ENCODE results near the gene ZDHHC17. TPM values are rescaled to one million over a fixed set of nuclear protein-coding genes. Genes with fewer than 3 reads are reported as not detected.

ZDHHC17 gene
- total RNA-seq, 2 experiments from 2014 or later, result 31.7 to 37.4 TPM

GRCh38 chr12:76811976-76812375 lies 48.1 kb downstream of the ZDHHC17 start:
- Mint-ChIP-seq H3K36me3 (no peaks in the 10 kb centered on the region), H3K9me3 (no peaks in the 10 kb centered on the region), H3K27ac (no peak overlapping the region), H3K4me1 (no peaks in the 10 kb centered on the region), H3K4me3 (no peak overlapping the region), H3K27me3 (no peaks in the 10 kb centered on the region)
- DNase-seq, result no peak
- ATAC-seq (ENCODE audit: low read depth), result no peak
- POLR2A ChIA-PET, result no interaction called here

GRCh38 chr12:76813265-76813664 lies 49.4 kb downstream of the ZDHHC17 start:
- H3K4me3 Mint-ChIP-seq, result no peak overlapping the region
- H3K27me3 Mint-ChIP-seq, result no peaks in the 10 kb centered on the region
- H3K4me1 Mint-ChIP-seq, result no peaks in the 10 kb centered on the region
- H3K9me3 Mint-ChIP-seq, result no peaks in the 10 kb centered on the region
- DNase-seq, result no peak
- no peak for ATAC-seq (ENCODE audit: low read depth)
- H3K27ac Mint-ChIP-seq, result no peak overlapping the region
- no peaks in the 10 kb centered on the region for H3K36me3 Mint-ChIP-seq
- POLR2A ChIA-PET, result no interaction called here

- Mint-ChIP-seq H3K4me3 (no peak overlapping the region), H3K9me3 (no peaks in the 10 kb centered on the region), H3K4me1 (no peaks in the 10 kb centered on the region), H3K27ac (no peak overlapping the region), H3K27me3 (no peaks in the 10 kb centered on the region), H3K36me3 (no peaks in the 10 kb centered on the region)
- no peak for DNase-seq
- POLR2A ChIA-PET, result no interaction called here
- no peak for ATAC-seq (ENCODE audit: low read depth)
These were observed 50.1 kb downstream of the ZDHHC17 start for GRCh38 chr12:76813972-76814371.

- Mint-ChIP-seq H3K27ac (no peak overlapping the region), H3K4me3 (no peak overlapping the region), H3K4me1 (no peaks in the 10 kb centered on the region), H3K36me3 (peaks cover 3% of the 10 kb centered on the region), H3K9me3 (no peaks in the 10 kb centered on the region), H3K27me3 (no peaks in the 10 kb centered on the region)
- ATAC-seq (ENCODE audit: low read depth) (no peak), DNase-seq (no peak)
- POLR2A ChIA-PET, result no interaction called here
These were observed 57.1 kb downstream of the ZDHHC17 start for GRCh38 chr12:76820888-76821482.

- ATAC-seq (ENCODE audit: low read depth), result no peak
- no peak for DNase-seq
- Mint-ChIP-seq H3K27ac (no peak overlapping the region), H3K9me3 (no peaks in the 10 kb centered on the region), H3K27me3 (no peaks in the 10 kb centered on the region), H3K4me3 (no peak overlapping the region), H3K4me1 (no peaks in the 10 kb centered on the region), H3K36me3 (peaks cover 19% of the 10 kb centered on the region)
- POLR2A ChIA-PET, result no interaction called here
These were observed 66.5 kb downstream of the ZDHHC17 start for GRCh38 chr12:76830436-76830835.

GRCh38 chr12:76836633-76837032 lies 72.7 kb downstream of the ZDHHC17 start:
- Mint-ChIP-seq H3K4me1 (no peaks in the 10 kb centered on the region), H3K27me3 (no peaks in the 10 kb centered on the region), H3K4me3 (no peak overlapping the region), H3K27ac (no peak overlapping the region), H3K36me3 (peaks cover 6% of the 10 kb centered on the region), H3K9me3 (no peaks in the 10 kb centered on the region)
- ATAC-seq (ENCODE audit: low read depth) (no peak), DNase-seq (no peak)
- POLR2A ChIA-PET, result no interaction called here

- Mint-ChIP-seq H3K36me3 (peaks cover 19% of the 10 kb centered on the region), H3K4me1 (no peaks in the 10 kb centered on the region), H3K27ac (no peak overlapping the region), H3K4me3 (no peak overlapping the region), H3K27me3 (no peaks in the 10 kb centered on the region), H3K9me3 (no peaks in the 10 kb centered on the region)
- POLR2A ChIA-PET, result no interaction called here
- no peak for DNase-seq
- no peak for ATAC-seq (ENCODE audit: low read depth)
These were observed 83.3 kb downstream of the ZDHHC17 start for GRCh38 chr12:76847260-76847659.

GRCh38 chr12:76848132-76848531 lies 84.2 kb downstream of the ZDHHC17 start:
- Mint-ChIP-seq H3K27me3 (no peaks in the 10 kb centered on the region), H3K27ac (no peak overlapping the region), H3K9me3 (no peaks in the 10 kb centered on the region), H3K4me3 (no peak overlapping the region), H3K36me3 (peaks cover 21% of the 10 kb centered on the region), H3K4me1 (no peaks in the 10 kb centered on the region)
- POLR2A ChIA-PET, result no interaction called here
- DNase-seq, result no peak
- ATAC-seq (ENCODE audit: low read depth), result no peak

GRCh38 chr12:76852106-76852505 lies 88.2 kb downstream of the ZDHHC17 start:
- H3K4me1 Mint-ChIP-seq, result no peaks in the 10 kb centered on the region
- ATAC-seq (ENCODE audit: low read depth), result no peak
- POLR2A ChIA-PET, result no interaction called here

GRCh38 chr12:76855271-76855670 lies 91.4 kb downstream of the ZDHHC17 start:
- peaks cover 30% of the 10 kb centered on the region for H3K36me3 Mint-ChIP-seq
- ATAC-seq (ENCODE audit: low read depth) (no peak), DNase-seq (no peak)
- no peaks in the 10 kb centered on the region for H3K27me3 Mint-ChIP-seq
- no peaks in the 10 kb centered on the region for H3K4me1 Mint-ChIP-seq
- peaks cover 2% of the 10 kb centered on the region for H3K9me3 Mint-ChIP-seq
- POLR2A ChIA-PET, result interaction anchor here (0.8 kb wide), 1 partner anchor 92 kb away, joined by 7 read pairs; no protein-coding TSS in a partner anchor
- H3K4me3 Mint-ChIP-seq, result no peak overlapping the region
- no peak overlapping the region for H3K27ac Mint-ChIP-seq

More at GRCh38 chr12:76852106-76852505, 88.2 kb downstream of the ZDHHC17 start:
- no peak overlapping the region for H3K4me3 Mint-ChIP-seq
- H3K9me3 Mint-ChIP-seq, result peaks cover 2% of the 10 kb centered on the region
- no peak overlapping the region for H3K27ac Mint-ChIP-seq
- H3K27me3 Mint-ChIP-seq, result no peaks in the 10 kb centered on the region
- no peak for DNase-seq
- peaks cover 36% of the 10 kb centered on the region for H3K36me3 Mint-ChIP-seq

GRCh38 chr12:76856018-76856644 lies 92.2 kb downstream of the ZDHHC17 start:
- Mint-ChIP-seq H3K4me3 (no peak overlapping the region), H3K27ac (no peak overlapping the region), H3K4me1 (no peaks in the 10 kb centered on the region), H3K9me3 (peaks cover 2% of the 10 kb centered on the region), H3K27me3 (no peaks in the 10 kb centered on the region), H3K36me3 (peaks cover 26% of the 10 kb centered on the region)
- no peak for ATAC-seq (ENCODE audit: low read depth)
- POLR2A ChIA-PET, result no interaction called here
- no peak for DNase-seq

GRCh38 chr12:76859611-76860010 lies 95.7 kb downstream of the ZDHHC17 start:
- Mint-ChIP-seq H3K9me3 (peaks cover 2% of the 10 kb centered on the region), H3K27ac (no peak overlapping the region), H3K27me3 (peaks cover 5% of the 10 kb centered on the region), H3K36me3 (peaks cover 14% of the 10 kb centered on the region), H3K4me1 (no peaks in the 10 kb centered on the region), H3K4me3 (no peak overlapping the region)
- DNase-seq, result no peak
- POLR2A ChIA-PET, result no interaction called here
- ATAC-seq (ENCODE audit: low read depth), result no peak

- DNase-seq, result no peak
- no peak overlapping the region for H3K27ac Mint-ChIP-seq
- H3K4me3 Mint-ChIP-seq, result no peak overlapping the region
- peaks cover 5% of the 10 kb centered on the region for H3K27me3 Mint-ChIP-seq
- POLR2A ChIA-PET, result no interaction called here
- no peaks in the 10 kb centered on the region for H3K9me3 Mint-ChIP-seq
- no peaks in the 10 kb centered on the region for H3K4me1 Mint-ChIP-seq
- peaks cover 9% of the 10 kb centered on the region for H3K36me3 Mint-ChIP-seq
- ATAC-seq (ENCODE audit: low read depth), result no peak
These were observed 96.3 kb downstream of the ZDHHC17 start for GRCh38 chr12:76860256-76860655.

- H3K4me3 Mint-ChIP-seq, result no peak overlapping the region
- H3K4me1 Mint-ChIP-seq, result no peaks in the 10 kb centered on the region
- DNase-seq, result no peak
- ATAC-seq (ENCODE audit: low read depth), result no peak
- POLR2A ChIA-PET, result no interaction called here
- no peaks in the 10 kb centered on the region for H3K9me3 Mint-ChIP-seq
- peaks cover 1% of the 10 kb centered on the region for H3K36me3 Mint-ChIP-seq
- no peak overlapping the region for H3K27ac Mint-ChIP-seq
- H3K27me3 Mint-ChIP-seq, result peaks cover 5% of the 10 kb centered on the region
These were observed 99.2 kb downstream of the ZDHHC17 start for GRCh38 chr12:76863005-76863670.

Measured in activated naive CD8-positive, alpha-beta T cell treated with anti-CD3 and anti-CD28 coated beads, Interleukin-2, amount 10 ng/mL, durations not matched to agents 7 days and 5 days (primary cell).